ENCODE measurements around the gene ARAP2. TPM values are rescaled to one million over a fixed set of nuclear protein-coding genes. Genes with fewer than 3 reads are reported as not detected.
"Not testable (repeated sequence)": the region's sequence is repeated elsewhere in the genome, so short reads cannot be mapped to it uniquely, and the experiment has no call there.

The ARAP2 gene
- total RNA-seq, 4 donors from 2014 or later: 109 to 247 (median 225) TPM

GRCh38 chr4:36183665-36184393 is 60.5 kb downstream of the ARAP2 start:
- no peak for DNase-seq
- intact Hi-C loops (cut with DNase I): no loop called here
- H3K27ac ChIP-seq: peak overlapping the region in 2 of 3 donors; percentile 8 to 47
- H3K9me3 ChIP-seq: no peaks in the 10 kb centered on the region
- peaks cover 6 to 9% of the 10 kb centered on the region in 2 donors for H3K4me1 ChIP-seq
- 73 to 76% methylated on average over 5 of the region's 5 CpGs for WGBS, 2 donors
- no peak for TF ChIP-seq POLR2A (IDR thresholded peaks at IDR 0.05)
- TF ChIP-seq, protein P1, sequence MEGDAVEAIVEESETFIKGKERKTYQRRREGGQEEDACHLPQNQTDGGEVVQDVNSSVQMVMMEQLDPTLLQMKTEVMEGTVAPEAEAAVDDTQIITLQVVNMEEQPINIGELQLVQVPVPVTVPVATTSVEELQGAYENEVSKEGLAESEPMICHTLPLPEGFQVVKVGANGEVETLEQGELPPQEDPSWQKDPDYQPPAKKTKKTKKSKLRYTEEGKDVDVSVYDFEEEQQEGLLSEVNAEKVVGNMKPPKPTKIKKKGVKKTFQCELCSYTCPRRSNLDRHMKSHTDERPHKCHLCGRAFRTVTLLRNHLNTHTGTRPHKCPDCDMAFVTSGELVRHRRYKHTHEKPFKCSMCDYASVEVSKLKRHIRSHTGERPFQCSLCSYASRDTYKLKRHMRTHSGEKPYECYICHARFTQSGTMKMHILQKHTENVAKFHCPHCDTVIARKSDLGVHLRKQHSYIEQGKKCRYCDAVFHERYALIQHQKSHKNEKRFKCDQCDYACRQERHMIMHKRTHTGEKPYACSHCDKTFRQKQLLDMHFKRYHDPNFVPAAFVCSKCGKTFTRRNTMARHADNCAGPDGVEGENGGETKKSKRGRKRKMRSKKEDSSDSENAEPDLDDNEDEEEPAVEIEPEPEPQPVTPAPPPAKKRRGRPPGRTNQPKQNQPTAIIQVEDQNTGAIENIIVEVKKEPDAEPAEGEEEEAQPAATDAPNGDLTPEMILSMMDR (IDR thresholded peaks at IDR 0.05): no peak
- H3K36me3 ChIP-seq: peaks cover 4 to 12% of the 10 kb centered on the region in 2 donors
- no peak overlapping the region for H3K4me3 ChIP-seq (replicated peaks in 1 of 3)
- no peaks in the 10 kb centered on the region for H3K27me3 ChIP-seq

DNA sequence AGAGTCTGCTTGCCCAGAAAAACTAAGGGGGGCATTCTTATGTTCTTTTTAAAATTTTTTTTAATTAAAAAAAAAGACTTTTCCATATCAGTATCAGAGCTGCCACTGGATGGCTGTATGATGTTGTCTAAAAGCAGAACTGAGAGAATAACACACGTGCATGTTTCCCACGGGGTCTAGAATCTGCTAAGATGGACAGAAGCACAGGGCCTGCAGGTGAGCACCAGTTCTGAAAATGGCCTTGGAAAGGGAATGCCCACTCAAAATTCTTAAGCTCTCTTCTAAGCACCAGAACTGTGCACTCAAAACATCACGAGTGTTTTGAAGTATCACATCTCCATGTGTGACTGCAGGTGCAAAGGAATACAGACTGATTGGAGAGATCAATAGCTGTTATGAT is 61.1 kb downstream of the ARAP2 start:
- TF ChIP-seq POLR2A (IDR thresholded peaks at IDR 0.05): no peak
- TF ChIP-seq, protein P1 (IDR thresholded peaks at IDR 0.05): peak in 1 of 6 experiments; percentile 20
- H3K9me3 ChIP-seq: no peaks in the 10 kb centered on the region
- H3K27ac ChIP-seq: no peak overlapping the region
- intact Hi-C loops (cut with DNase I): no loop called here
- H3K36me3 ChIP-seq: peaks cover 4 to 12% of the 10 kb centered on the region in 2 donors
- 30 to 31% methylated on average over 3 of the region's 3 CpGs for WGBS, 2 donors
- peaks cover 6 to 9% of the 10 kb centered on the region in 2 donors for H3K4me1 ChIP-seq
- H3K27me3 ChIP-seq: no peaks in the 10 kb centered on the region
- H3K4me3 ChIP-seq (replicated peaks in 1 of 3): no peak overlapping the region
- peak; percentile 29 for DNase-seq

- peaks cover 4 to 12% of the 10 kb centered on the region in 2 donors for H3K36me3 ChIP-seq
- H3K27ac ChIP-seq; DNase-seq; intact Hi-C loops (cut with DNase I); H3K4me3 ChIP-seq (replicated peaks in 1 of 3); H3K27me3 ChIP-seq; H3K9me3 ChIP-seq; H3K4me1 ChIP-seq: not testable (repeated sequence)
- 85 to 94% methylated on average over 9 of the region's 9 CpGs for WGBS, 2 donors
Observed at GRCh38 chr4:36182315-36182714, 62.0 kb downstream of the ARAP2 start.

DNA sequence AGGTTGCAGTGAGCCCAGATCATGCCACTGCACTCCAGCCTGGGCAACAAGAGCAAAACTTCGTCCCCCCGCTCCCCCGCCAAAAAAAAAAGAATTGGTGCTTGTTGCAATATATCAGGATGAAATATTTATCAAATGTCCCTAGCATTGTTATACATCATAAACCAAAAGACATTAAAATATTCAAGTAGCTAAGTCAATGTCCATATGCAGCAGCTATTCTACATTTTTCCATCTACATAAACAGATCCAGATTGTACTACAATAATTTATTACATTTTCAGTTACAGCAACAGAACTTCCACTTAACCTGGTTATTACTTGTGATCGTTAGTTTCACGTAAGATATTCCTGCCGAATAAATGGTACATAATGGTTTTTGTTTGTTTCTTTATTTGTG is 64.1 kb downstream of the ARAP2 start:
- Histone ChIP-seq H3K4me3 (replicated peaks in 1 of 3) (no peak overlapping the region), H3K4me1 (peaks cover 6 to 9% of the 10 kb centered on the region in 2 donors), H3K9me3 (no peaks in the 10 kb centered on the region), H3K36me3 (peaks cover 0 to 3% of the 10 kb centered on the region in 2 donors), H3K27ac (no peak overlapping the region), H3K27me3 (no peaks in the 10 kb centered on the region)
- intact Hi-C loops (cut with DNase I): no loop called here
- DNase-seq: no peak
- WGBS, 2 donors: 94% methylated on average over 6 of the region's 6 CpGs
- no peak for TF ChIP-seq POLR2A (IDR thresholded peaks at IDR 0.05)
- TF ChIP-seq, protein P1 (IDR thresholded peaks at IDR 0.05): no peak

DNA sequence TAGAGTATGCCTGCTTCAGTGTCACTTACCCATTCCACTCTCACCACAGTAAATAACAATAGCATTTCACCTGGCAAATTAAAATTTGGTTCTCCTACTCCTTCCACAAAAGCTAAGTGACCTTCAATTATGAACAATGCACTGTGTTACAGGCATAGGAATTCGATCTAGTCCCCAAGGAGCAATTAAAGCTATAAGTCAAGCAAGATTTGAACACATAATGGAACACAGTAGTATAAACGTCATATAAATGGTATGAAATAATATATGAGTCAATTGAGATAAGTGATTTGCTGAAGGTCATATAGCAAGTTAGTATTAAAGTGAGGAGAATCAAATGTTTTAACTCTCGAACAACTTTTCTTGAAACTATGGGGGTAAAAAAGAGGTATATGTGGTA is 65.8 kb downstream of the ARAP2 start:
- no peaks in the 10 kb centered on the region for H3K9me3 ChIP-seq
- no peaks in the 10 kb centered on the region for H3K27me3 ChIP-seq
- WGBS, 2 donors: 83 to 89% methylated on average over 3 of the region's 3 CpGs
- H3K36me3 ChIP-seq: no peaks in the 10 kb centered on the region
- DNase-seq: no peak
- no peak overlapping the region for H3K4me3 ChIP-seq (replicated peaks in 1 of 3)
- intact Hi-C loops (cut with DNase I): no loop called here
- no peak overlapping the region for H3K27ac ChIP-seq
- TF ChIP-seq, protein P1 (IDR thresholded peaks at IDR 0.05): no peak
- TF ChIP-seq POLR2A (IDR thresholded peaks at IDR 0.05): no peak
- H3K4me1 ChIP-seq: peaks cover 5 to 6% of the 10 kb centered on the region in 2 donors
